Endothelial cell of umbilical vein (primary cell): ENCODE results near the gene TAS1R2. TPM values are rescaled to one million over a fixed set of nuclear protein-coding genes. Genes with fewer than 3 reads are reported as not detected.

Experiments used
- BruUV-seq: library from RNA; stranded (reverse); fragments of 400-500 nt; replicated peaks from 2 replicates; lab custom pipeline; 2021; lab: Mats Ljungman, UMichigan
- CTCF ChIA-PET: fragments of 300-600, 350-600 bp; sonication (Branson Sonifier 250); formaldehyde crosslinking; loops from one replicate; lab custom pipeline; 2021; ENCODE audit warnings: antibody characterized with exemption, inconsistent platforms; lab: Charles Lee
- POLR2A ChIA-PET: fragments of 300-600, 350-600 bp; sonication (Branson Sonifier 250); formaldehyde crosslinking; loops from one replicate; lab custom pipeline; 2021; ENCODE audit warnings: antibody characterized with exemption, inconsistent platforms; lab: Charles Lee
- DNase-seq: peaks from one replicate; pipeline ENCODE4 v3.0.0-alpha.2; 2011; ENCODE audit warnings: low read depth, low spot score
- FAIRE-seq: peaks from 2 replicates; lab custom pipeline; 2011; peaks lifted over from hg19 to GRCh38; lab: Jason Lieb, UNC
- H2AFZ ChIP-seq: 2 replicates; pipeline ENCODE4 v1.6.0; 2012; ENCODE audit warnings: low read depth, low read length, control low read depth, inconsistent platforms
- H3K27ac ChIP-seq: 2 replicates; pipeline ENCODE4 v1.5.1; 2011; ENCODE audit warnings: low read depth, mild to moderate bottlenecking, control low read depth, low read length, moderate library complexity; ENCODE audit not compliant: insufficient read depth
- H3K27me3 ChIP-seq, 2 experiments: 2 replicates each; pipeline versions ENCODE4 v1.6.0 to v1.6.1; 2011; ENCODE audit warnings: low read length in 2 of 2, mixed read lengths in 1 of 2; ENCODE audit not compliant: control insufficient read depth in 2 of 2, insufficient read depth in 2 of 2
- H3K36me3 ChIP-seq, 2 experiments: 2 replicates in 1 of 2; 3 replicates in 1 of 2; pipeline ENCODE4 v1.5.1; 2011; ENCODE audit warnings: low read length in 2 of 2, mild to moderate bottlenecking in 1 of 2, moderate library complexity in 1 of 2; ENCODE audit not compliant: control insufficient read depth in 2 of 2, insufficient read depth in 2 of 2; ENCODE audit errors: extremely low read depth in 1 of 2
- H3K4me1 ChIP-seq: 3 replicates; pipeline ENCODE4 v1.5.1; 2011; ENCODE audit warnings: mild to moderate bottlenecking, low read length; ENCODE audit not compliant: control insufficient read depth, insufficient read depth; ENCODE audit errors: extremely low read depth
- H3K4me2 ChIP-seq: 2 replicates; pipeline ENCODE4 v1.6.1; 2011; ENCODE audit warnings: low read length, control low read depth, mixed read lengths; ENCODE audit not compliant: insufficient read depth
- H3K4me3 ChIP-seq, 3 experiments: fragments of 200-600 bp in 1 of 3; sonication (generic), shearing (Covaris generic) in 1 of 3; replicated peaks in 1 of 3; 2 replicates each; pipeline ENCODE4 v1.5.1; 2011 to 2016; ENCODE audit warnings: control low read depth in 3 of 3, low read length in 3 of 3, mild to moderate bottlenecking in 2 of 3, inconsistent platforms in 1 of 3, low read depth in 1 of 3, moderate library complexity in 1 of 3; ENCODE audit not compliant: insufficient read depth in 1 of 3
- H3K79me2 ChIP-seq: 2 replicates; pipeline ENCODE4 v1.6.0; 2012; ENCODE audit warnings: low read length, inconsistent platforms; ENCODE audit not compliant: control insufficient read depth, insufficient read depth
- H3K9ac ChIP-seq: replicated peaks from 2 replicates; pipeline ENCODE3; 2011; ENCODE audit warnings: low read length, control low read depth; ENCODE audit not compliant: insufficient read depth; ENCODE audit errors: extremely low read depth
- H3K9me1 ChIP-seq: replicated peaks from 3 replicates; pipeline ENCODE4 v1.6.0; 2011; ENCODE audit warnings: mild to moderate bottlenecking, low read length; ENCODE audit not compliant: control insufficient read depth, insufficient read depth; ENCODE audit errors: extremely low read depth
- H3K9me3 ChIP-seq: replicated peaks from 2 replicates; pipeline ENCODE4 v1.5.1; 2012; ENCODE audit warnings: low read length, inconsistent platforms; ENCODE audit not compliant: control insufficient read depth, insufficient read depth
- H4K20me1 ChIP-seq: replicated peaks from 2 replicates; pipeline ENCODE3; 2011; ENCODE audit warnings: mild to moderate bottlenecking, low read length; ENCODE audit not compliant: control insufficient read depth, insufficient read depth; ENCODE audit errors: extremely low read depth
- CTCF ChIP-seq, 2 donors: IDR thresholded peaks; 1 replicate in 1 of 2; 2 replicates in 1 of 2; pipeline ENCODE4 v1.5.1; 2011; ENCODE audit warnings: low read length in 2 of 2, mild to moderate bottlenecking in 2 of 2, moderate library complexity in 2 of 2, control low read depth in 1 of 2, inconsistent platforms in 1 of 2, low read depth in 1 of 2; ENCODE audit not compliant: insufficient read depth in 1 of 2; ENCODE audit errors: extremely low read depth in 1 of 2
- EZH2 ChIP-seq: IDR thresholded peaks from 2 replicates; pipeline ENCODE4 v1.6.1; 2012; ENCODE audit warnings: borderline replicate concordance, low read depth, mild to moderate bottlenecking, moderate library complexity, low read length, inconsistent platforms; ENCODE audit not compliant: severe bottlenecking
- JUN ChIP-seq: IDR thresholded peaks from 2 replicates; pipeline ENCODE4 v1.6.1; 2011; ENCODE audit warnings: borderline replicate concordance, low read depth; ENCODE audit not compliant: insufficient read length, insufficient read depth
- MAX ChIP-seq: IDR thresholded peaks from 2 replicates; pipeline ENCODE4 v1.6.1; 2011; ENCODE audit not compliant: insufficient read depth, insufficient read length
- MYC ChIP-seq: IDR thresholded peaks from one replicate; pipeline ENCODE4 v1.6.1; 2011; ENCODE audit warnings: mild to moderate bottlenecking, low read depth, low read length
- POLR2A ChIP-seq: IDR thresholded peaks from 2 replicates; pipeline ENCODE4 v1.6.1; 2012; ENCODE audit warnings: low read depth, mild to moderate bottlenecking, control low read depth, low read length
- POLR2AphosphoS5 ChIP-seq: IDR thresholded peaks from 2 replicates; pipeline ENCODE4 v1.6.1; 2012; ENCODE audit warnings: low read depth, mild to moderate bottlenecking, control low read depth, low read length, moderate library complexity; ENCODE audit not compliant: insufficient read depth
- dilution Hi-C: fragments of 300-500 bp; cut with MboI; formaldehyde crosslinking; loops from one replicate; pipeline ENCODE4 v1.15.0; 2019; ENCODE audit warnings: low sequenced_read_pairs; ENCODE audit not compliant: extremely low pct_ligation_motif_present
- intact Hi-C: fragments of 100-400 bp; cut with micrococcal nuclease; formaldehyde crosslinking; loops from one replicate; pipeline ENCODE4 v1.10.0; 2022
- polyA plus RNA-seq, 4 experiments: library from polyadenylated mRNA; depleted of rRNA in 3 of 4; stranded (reverse) in 3 of 4; unstranded in 1 of 4; fragments of >200 nt; gene quantifications; 2 replicates each; pipeline versions ENCODE4 v1.2.1 to v1.2.3, GENCODE V29; 2011 to 2012; ENCODE audit warnings: missing spikeins in 1 of 4
- total RNA-seq: library from RNA; stranded (reverse); gene quantifications from 2 replicates; pipeline ENCODE4 v1.2.3, GENCODE V29; 2021

The TAS1R2 gene
- total and polyA plus RNA-seq, 2 donors (not counting 3 experiments of a cell fraction or from before 2014, with no cell fraction given) = not detected

GRCh38 chr1:18800258-18800657 lies 59.2 kb downstream of the TAS1R2 start:
- Histone ChIP-seq H4K20me1 (no peaks in the 10 kb centered on the region), H3K4me3 (no peak overlapping the region), H3K36me3 (no peaks in the 10 kb centered on the region), H3K9me3 (no peaks in the 10 kb centered on the region), H3K79me2 (no peaks in the 10 kb centered on the region), H3K27me3 (no peaks in the 10 kb centered on the region), H3K4me1 (no peaks in the 10 kb centered on the region), H3K9ac (no peak overlapping the region), H2AFZ (no peak overlapping the region), H3K4me2 (no peak overlapping the region), H3K9me1 (no peaks in the 10 kb centered on the region), H3K27ac (no peak overlapping the region)
- DNase-seq (no peak), FAIRE-seq (no peak)
- TF ChIP-seq CTCF (IDR thresholded peaks at IDR 0.05; ENCODE audit: extremely low read depth in 1 of 2, insufficient read depth in 1 of 2, low read depth in 1 of 2, low read length in 2 of 2) (no peak), MYC (no peak), MAX (no peak), EZH2 (no peak), POLR2A (no peak), POLR2AphosphoS5 (no peak), JUN (no peak)
- ChIA-PET CTCF (interaction anchor here (0.9 kb wide), 1 partner anchor 203 kb away, joined by 3 read pairs; no protein-coding TSS in a partner anchor), POLR2A (no interaction called here)
- no TSS peak for BruUV-seq
- intact Hi-C loops = no loop called here
- dilution Hi-C loops = no loop called here
